HCT116 (cell line): ENCODE measurements around the gene PREX1. TPM values are rescaled to one million over a fixed set of nuclear protein-coding genes. Genes with fewer than 3 reads are reported as not detected.

Experiments used
- ATAC-seq: fragments of 200-7000 bp; cut with Tn5 transposase; 2 replicates; pipeline ENCODE4 v1.9.1; 2020; ENCODE audit warnings: mild to moderate bottlenecking, moderate library complexity
- BruUV-seq: library from RNA; stranded (reverse); fragments of 400-500 nt; replicated peaks from 2 replicates; lab custom pipeline; 2021; lab: Mats Ljungman, UMichigan
- CTCF ChIA-PET: fragments of 300-600 bp; sonication (Branson Sonifier 250); formaldehyde crosslinking; loops from one replicate; lab custom pipeline; 2021; ENCODE audit warnings: antibody characterized with exemption; lab: Charles Lee
- POLR2A ChIA-PET: fragments of 300-600, 350-600 bp; sonication (Branson Sonifier 250); formaldehyde crosslinking; loops from one replicate; lab custom pipeline; 2021; ENCODE audit warnings: antibody characterized with exemption; lab: Charles Lee
- RAD21 ChIA-PET, 2 experiments: fragments of 300-600 bp; sonication (Branson Sonifier 250); formaldehyde crosslinking; loops; one replicate each; lab custom pipeline; 2023; ENCODE audit warnings: low total read pairs in 2 of 2; ENCODE audit not compliant: uncharacterized antibody in 2 of 2, unreplicated experiment in 2 of 2, low non-redundant PET in 1 of 2; lab: Charles Lee
- DNase-seq: peaks from one replicate; pipeline ENCODE4 v3.0.0-alpha.2; 2010; ENCODE audit warnings: low read depth, low spot score
- H2AFZ ChIP-seq: fragments of 200-600 bp; shearing (Covaris generic), sonication (generic); 2 replicates; pipeline ENCODE4 v1.6.1; 2017; ENCODE audit warnings: low read depth, mixed run types, mixed read lengths, antibody characterized with exemption, low read length; ENCODE audit not compliant: poor library complexity, severe bottlenecking
- H3K27ac ChIP-seq: 2 replicates; pipeline ENCODE4 v1.5.1; 2012; ENCODE audit warnings: low read depth, low read length
- H3K27me3 ChIP-seq: fragments of 200-600 bp; sonication (generic); 2 replicates; pipeline ENCODE4 v1.6.1; 2016; ENCODE audit warnings: mixed run types, low read length, mixed read lengths; ENCODE audit not compliant: insufficient read depth
- H3K36me3 ChIP-seq, 2 experiments: fragments of 200-500 bp in 1 of 2; fragments of 200-600 bp in 1 of 2; sonication (Bioruptor generic) in 1 of 2; sonication (generic) in 1 of 2; 2 replicates each; pipeline versions ENCODE4 v1.5.1 to v1.6.1; 2014 to 2016; ENCODE audit warnings: low read length in 2 of 2, inconsistent platforms in 1 of 2, mixed read lengths in 1 of 2, mixed run types in 1 of 2; ENCODE audit not compliant: insufficient read depth in 2 of 2, control insufficient read depth in 1 of 2
- H3K4me1 ChIP-seq, 2 experiments: fragments of 200-600 bp in 1 of 2; sonication (generic) in 1 of 2; 2 replicates each; pipeline versions ENCODE4 v1.5.1 to v1.6.1; 2012 to 2017; ENCODE audit warnings: low read length in 2 of 2, inconsistent platforms in 1 of 2, mild to moderate bottlenecking in 1 of 2, mixed read lengths in 1 of 2, mixed run types in 1 of 2, moderate library complexity in 1 of 2; ENCODE audit not compliant: insufficient read depth in 2 of 2, control insufficient read depth in 1 of 2
- H3K4me2 ChIP-seq: fragments of 200-600 bp; sonication (generic); 2 replicates; pipeline ENCODE4 v1.6.1; 2017; ENCODE audit warnings: mixed run types, low read length, mixed read lengths
- H3K4me3 ChIP-seq, 2 experiments: fragments of 200-600 bp in 1 of 2; sonication (generic) in 1 of 2; replicated peaks in 1 of 2; 2 replicates each; pipeline ENCODE4 v1.5.1; 2011 to 2016; ENCODE audit warnings: low read length in 2 of 2, control low read depth in 1 of 2, low read depth in 1 of 2, mild to moderate bottlenecking in 1 of 2, mixed read lengths in 1 of 2, mixed run types in 1 of 2
- H3K79me2 ChIP-seq: fragments of 200-600 bp; sonication (generic); 2 replicates; pipeline ENCODE4 v1.6.1; 2017; ENCODE audit warnings: mild to moderate bottlenecking, mixed run types, low read length, moderate library complexity, mixed read lengths; ENCODE audit not compliant: insufficient read depth
- H3K9ac ChIP-seq: fragments of 200-600 bp; sonication (generic); 2 replicates; pipeline ENCODE4 v1.6.1; 2016; ENCODE audit warnings: low read length, mixed read lengths
- H3K9me2 ChIP-seq: fragments of 200-600 bp; sonication (generic), shearing (Covaris generic); 2 replicates; pipeline ENCODE4 v1.6.1; 2017; ENCODE audit warnings: mixed run types, mild to moderate bottlenecking, moderate library complexity; ENCODE audit not compliant: insufficient read depth
- H3K9me3 ChIP-seq, 2 experiments: fragments of 200-500 bp in 1 of 2; fragments of 200-600 bp in 1 of 2; sonication (Bioruptor generic) in 1 of 2; sonication (generic) in 1 of 2; 2 replicates each; pipeline ENCODE4 v1.6.1; 2014 to 2017; ENCODE audit warnings: low read length in 2 of 2, mixed read lengths in 2 of 2, inconsistent platforms in 1 of 2, low read depth in 1 of 2, mild to moderate bottlenecking in 1 of 2, mixed run types in 1 of 2, moderate library complexity in 1 of 2; ENCODE audit not compliant: control insufficient read depth in 1 of 2, insufficient read depth in 1 of 2
- H4K20me1 ChIP-seq: fragments of 200-600 bp; sonication (generic), shearing (Covaris generic); 2 replicates; pipeline ENCODE4 v1.6.1; 2017; ENCODE audit warnings: mixed run types, mild to moderate bottlenecking, moderate library complexity; ENCODE audit not compliant: insufficient read depth
- ATF3 ChIP-seq: IDR thresholded peaks from 2 replicates; pipeline ENCODE4 v1.6.1; 2012
- CBX3 ChIP-seq: IDR thresholded peaks from 2 replicates; pipeline ENCODE4 v1.6.1; 2012; ENCODE audit warnings: low read depth
- CEBPB ChIP-seq: IDR thresholded peaks from 2 replicates; pipeline ENCODE4 v1.6.1; 2012; ENCODE audit warnings: low read depth
- ELF1 ChIP-seq: IDR thresholded peaks from 2 replicates; pipeline ENCODE4 v1.6.1; 2012; ENCODE audit warnings: low read depth, borderline replicate concordance
- EZH2 ChIP-seq: fragments of 200-600 bp; sonication (generic); IDR thresholded peaks from 2 replicates; pipeline ENCODE4 v1.6.1; 2017; ENCODE audit warnings: antibody characterized with exemption, mixed run types
- FOSL1 ChIP-seq: IDR thresholded peaks from 2 replicates; pipeline ENCODE4 v1.6.1; 2012; ENCODE audit warnings: low read depth
- JUND ChIP-seq: IDR thresholded peaks from 2 replicates; pipeline ENCODE4 v1.6.1; 2012
- POLR2A ChIP-seq: IDR thresholded peaks from 2 replicates; pipeline ENCODE4 v1.7.0; 2011; ENCODE audit warnings: borderline replicate concordance; ENCODE audit not compliant: insufficient read depth, insufficient read length; ENCODE audit errors: extremely low read depth
- POLR2AphosphoS5 ChIP-seq: IDR thresholded peaks from 2 replicates; pipeline ENCODE4 v1.6.1; 2011; ENCODE audit warnings: mild to moderate bottlenecking, low read depth, low read length, moderate library complexity
- REST ChIP-seq: IDR thresholded peaks from 2 replicates; pipeline ENCODE4 v1.6.1; 2012; ENCODE audit warnings: low read depth
- SIN3A ChIP-seq: IDR thresholded peaks from 2 replicates; pipeline ENCODE4 v1.6.1; 2012; ENCODE audit warnings: low read depth
- SP1 ChIP-seq: IDR thresholded peaks from 2 replicates; pipeline ENCODE4 v1.6.1; 2012; ENCODE audit warnings: low read depth
- SRF ChIP-seq: IDR thresholded peaks from 2 replicates; pipeline ENCODE4 v1.6.1; 2012; ENCODE audit warnings: low read depth
- TCF7L2 ChIP-seq: IDR thresholded peaks from 2 replicates; pipeline ENCODE4 v1.7.0; 2011; ENCODE audit warnings: borderline replicate concordance, inconsistent platforms; ENCODE audit not compliant: insufficient read depth, insufficient read length; ENCODE audit errors: extremely low read depth
- ZFX ChIP-seq: fragments of 450-650 bp; IDR thresholded peaks from 2 replicates; pipeline ENCODE4 v1.6.1; 2017
- ZNF274 ChIP-seq: fragments of 200-500 bp; sonication (Bioruptor generic); IDR thresholded peaks from 2 replicates; pipeline ENCODE4 v1.6.1; 2014; ENCODE audit warnings: mild to moderate bottlenecking, low read depth, low read length, inconsistent platforms
- intact Hi-C: fragments of 100-400 bp; cut with micrococcal nuclease; formaldehyde crosslinking; loops from 2 replicates; pipeline ENCODE4 v1.10.0; 2022
- total RNA-seq: library from RNA; stranded (reverse); gene quantifications from one replicate; pipeline ENCODE4 v1.2.1, GENCODE V29; 2021; ENCODE audit not compliant: unreplicated experiment

The PREX1 gene
- total RNA-seq, 1 experiment from 2014 or later = 6.1 TPM

GRCh38 chr20:48789185-48789668, 38.6 kb downstream of the PREX1 start:
- Histone ChIP-seq H3K4me3 (no peak overlapping the region), H3K27ac (no peak overlapping the region), H3K27me3 (no peaks in the 10 kb centered on the region; the same call in 1 of the 2 replicates), H3K9me3 (no peaks in the 10 kb centered on the region), H3K36me3 (no peaks in the 10 kb centered on the region), H4K20me1 (no peaks in the 10 kb centered on the region), H3K79me2 (no peaks in the 10 kb centered on the region), H3K9ac (no peak overlapping the region), H2AFZ (no peak overlapping the region), H3K4me1 (no peaks in the 10 kb centered on the region; a peak in 1 of 4 replicates), H3K4me2 (no peak overlapping the region), H3K9me2 (no peaks in the 10 kb centered on the region)
- DNase-seq = no peak
- no peak for TF ChIP-seq SRF
- no peak for TF ChIP-seq POLR2A
- ChIA-PET POLR2A (no interaction called here), RAD21 (no interaction called here), CTCF (no interaction called here)
- BruUV-seq = no TSS peak
- intact Hi-C loops = no loop called here
- ATAC-seq = no peak

DNA sequence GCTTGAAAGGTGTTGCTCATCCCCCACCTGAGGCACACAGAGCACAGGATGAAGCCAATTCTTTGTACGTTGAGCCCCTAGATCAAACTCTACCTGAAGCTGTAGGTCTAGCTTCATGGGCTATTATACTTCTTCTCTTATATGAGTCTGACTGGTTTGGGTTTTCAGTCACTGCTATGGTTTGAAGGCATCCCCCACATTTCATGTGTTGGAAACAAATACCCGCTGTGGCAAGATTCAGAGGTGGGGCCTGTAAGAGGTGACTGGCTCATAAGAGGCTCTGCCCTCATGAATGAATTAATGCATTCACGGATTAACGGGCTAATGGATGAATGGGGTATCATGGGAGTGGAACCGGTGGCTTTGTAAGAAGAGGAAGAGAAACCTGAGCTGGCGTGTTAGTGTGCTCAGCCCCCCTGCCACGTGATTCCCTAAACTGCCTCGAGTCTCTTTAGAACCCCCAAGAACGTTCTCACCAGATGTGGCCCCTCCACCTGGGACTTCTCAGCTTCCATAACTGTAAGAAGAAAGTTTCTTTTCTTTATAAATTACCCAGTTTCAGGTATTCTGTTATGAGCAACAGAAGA, 39.2 kb downstream of the PREX1 start:
- intact Hi-C loops = no loop called here
- H4K20me1 ChIP-seq = no peaks in the 10 kb centered on the region
- H3K9me3 ChIP-seq = no peaks in the 10 kb centered on the region
- no peaks in the 10 kb centered on the region; a peak in 1 of 4 replicates for H3K4me1 ChIP-seq
- H3K9ac ChIP-seq = no peak overlapping the region
- ChIA-PET RAD21 (interaction anchor here in 1 of 2 experiments (0.6 kb wide), 1 partner anchor 48 kb away, joined by 4 read pairs; no protein-coding TSS in a partner anchor), CTCF (no interaction called here), POLR2A (no interaction called here)
- H3K9me2 ChIP-seq = no peaks in the 10 kb centered on the region
- no TSS peak for BruUV-seq
- DNase-seq = no peak
- no peaks in the 10 kb centered on the region; the same call in 1 of the 2 replicates for H3K27me3 ChIP-seq
- H2AFZ ChIP-seq = no peak overlapping the region
- ATAC-seq = no peak
- H3K4me2 ChIP-seq = no peak overlapping the region
- no peaks in the 10 kb centered on the region for H3K79me2 ChIP-seq
- no peaks in the 10 kb centered on the region for H3K36me3 ChIP-seq
- no peak overlapping the region for H3K27ac ChIP-seq
- no peak overlapping the region for H3K4me3 ChIP-seq
- no peak for TF ChIP-seq EZH2
- no peak for TF ChIP-seq POLR2AphosphoS5
- no peak for TF ChIP-seq REST
- no peak for TF ChIP-seq CEBPB
- TF ChIP-seq SIN3A = no peak
- no peak for TF ChIP-seq CBX3
- no peak for TF ChIP-seq TCF7L2
- no peak for TF ChIP-seq SP1
- TF ChIP-seq ZFX = no peak
- no peak for TF ChIP-seq JUND
- no peak for TF ChIP-seq ZNF274
- TF ChIP-seq ELF1 = no peak
- no peak for TF ChIP-seq ATF3
- no peak for TF ChIP-seq FOSL1
- TF ChIP-seq POLR2A = no peak
